GM12892 (cell line): ENCODE data around the gene RPL23.

Experiments
- POLR2A ChIP-seq: IDR thresholded peaks from 2 replicates; pipeline ENCODE4 v1.6.1; 2011; ENCODE audit warnings: low read depth, low read length, control low read depth
- POLR2AphosphoS5 ChIP-seq: IDR thresholded peaks from 2 replicates; pipeline ENCODE4 v1.6.1; 2011; ENCODE audit warnings: low read depth, low read length, control low read depth

DNA sequence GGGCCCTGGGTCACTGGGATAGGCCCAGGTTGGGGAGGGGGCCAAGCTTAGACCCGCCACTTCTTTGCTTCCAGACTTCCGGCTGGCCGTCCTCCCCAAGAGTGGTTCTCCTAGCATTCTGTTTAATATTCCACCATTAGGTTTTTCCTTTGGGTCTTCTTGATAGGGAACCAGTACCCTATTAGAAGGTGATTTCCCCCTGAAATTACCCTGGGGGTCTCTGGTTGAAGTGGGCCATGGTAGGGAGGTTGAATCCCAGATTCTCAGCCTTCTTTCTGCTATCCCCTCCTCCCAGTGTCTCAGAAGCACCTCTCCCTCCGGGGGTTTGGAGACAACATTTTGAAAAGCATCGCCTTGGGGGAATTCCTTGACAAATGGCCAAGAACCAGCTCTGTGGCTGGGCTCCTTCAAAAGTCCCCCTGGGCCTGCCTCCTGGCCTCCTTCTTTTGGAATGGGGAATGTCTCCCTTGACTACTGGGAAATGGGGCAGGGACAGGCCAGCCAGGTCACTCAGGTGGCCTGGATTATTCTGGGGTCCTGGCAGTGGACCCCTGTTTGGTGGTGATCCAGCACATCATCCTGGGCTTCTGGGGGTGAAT is 22.1 kb upstream of the RPL23 start:
- TF ChIP-seq POLR2A (no peak), POLR2AphosphoS5 (no peak)
